Astrocyte (in vitro differentiated cells and primary cell): ENCODE data around the gene CTIF.

Experiments
- CTCF ChIP-seq: IDR thresholded peaks from 2 replicates; pipeline ENCODE4 v1.5.1; 2011; ENCODE audit warnings: low read depth, mild to moderate bottlenecking, inconsistent platforms, low read length, moderate library complexity; ENCODE audit not compliant: insufficient read depth
- EZH2 ChIP-seq: IDR thresholded peaks from 2 replicates; pipeline ENCODE4 v1.6.1; 2012; ENCODE audit warnings: mild to moderate bottlenecking, low read length, inconsistent platforms; ENCODE audit not compliant: insufficient read depth

DNA sequence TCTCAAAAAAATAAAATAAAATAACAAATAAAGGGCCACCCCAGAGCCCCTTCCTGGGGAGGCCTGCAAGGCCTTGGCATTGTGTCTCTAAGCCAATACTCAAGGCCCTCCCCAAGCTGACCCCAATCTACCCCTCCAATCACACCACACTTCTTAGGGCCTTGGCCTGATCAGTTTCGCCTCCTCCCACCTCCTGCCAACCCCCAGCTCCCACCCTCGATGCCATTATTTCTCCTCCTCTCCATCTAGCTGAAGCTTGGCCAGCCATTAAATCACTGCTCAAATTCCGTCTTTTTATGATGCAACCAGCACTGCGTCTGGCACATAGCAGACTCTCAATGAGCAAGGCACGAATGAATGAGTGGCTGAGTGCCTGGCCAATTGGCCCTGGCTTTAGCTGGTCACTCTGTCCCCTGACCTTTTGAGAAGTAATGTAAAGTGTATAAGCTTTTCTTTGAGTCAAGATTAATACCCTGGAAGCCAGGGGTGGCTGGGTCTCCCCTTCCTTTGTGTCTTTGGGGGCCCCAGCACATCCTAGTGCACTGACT is 356.0 kb downstream of the CTIF start:
- TF ChIP-seq CTCF (no peak), EZH2 (no peak)
